IMR-90 (cell line): ENCODE results near the gene CFAP61. TPM values are rescaled to one million over a fixed set of nuclear protein-coding genes. Genes with fewer than 3 reads are reported as not detected.

Source experiments
- ATAC-seq: fragments of 200-7000 bp; cut with Tn5 transposase; 2 replicates; pipeline ENCODE4 v1.9.1; 2020; ENCODE audit warnings: low read depth, mild to moderate bottlenecking, moderate library complexity
- BruUV-seq: library from RNA; stranded (reverse); fragments of 400-500 nt; replicated peaks from 2 replicates; lab custom pipeline; 2021; lab: Mats Ljungman, UMichigan
- CTCF ChIA-PET: fragments of 300-600 bp; formaldehyde crosslinking; extraction: SDS; loops from one replicate; lab custom pipeline; 2021; ENCODE audit warnings: antibody characterized with exemption; lab: Yijun Ruan, JAX
- POLR2A ChIA-PET: fragments of 300-600 bp; sonication (Branson Sonifier 250); formaldehyde crosslinking; loops from one replicate; lab custom pipeline; 2022; ENCODE audit warnings: antibody characterized with exemption; ENCODE audit not compliant: unreplicated experiment; lab: Charles Lee
- DNase-seq: peaks from one replicate; pipeline ENCODE4 v3.0.0; 2013
- H2AFZ ChIP-seq: replicated peaks from 2 replicates; pipeline ENCODE3; 2013; ENCODE audit warnings: low read length, mild to moderate bottlenecking; ENCODE audit not compliant: poor library complexity
- H2AK5ac ChIP-seq: 2 replicates; pipeline ENCODE4 v1.6.1; 2013; ENCODE audit warnings: low read depth, low read length, inconsistent platforms
- H2AK9ac ChIP-seq: replicated peaks from 2 replicates; pipeline ENCODE3; 2013; ENCODE audit warnings: mild to moderate bottlenecking, low read depth, low read length, moderate library complexity; ENCODE audit not compliant: poor library complexity
- H2BK120ac ChIP-seq: 2 replicates; pipeline ENCODE4 v1.6.1; 2013; ENCODE audit warnings: low read depth, low read length, inconsistent platforms
- H2BK15ac ChIP-seq: 3 replicates; pipeline ENCODE4 v1.6.1; 2013; ENCODE audit warnings: low read depth, low read length, inconsistent platforms
- H2BK20ac ChIP-seq: 2 replicates; pipeline ENCODE4 v1.6.1; 2013; ENCODE audit warnings: low read depth, mild to moderate bottlenecking, inconsistent platforms, low read length, moderate library complexity
- H2BK5ac ChIP-seq: 2 replicates; pipeline ENCODE4 v1.6.1; 2013; ENCODE audit warnings: mild to moderate bottlenecking, low read depth, low read length, inconsistent platforms; ENCODE audit not compliant: poor library complexity, severe bottlenecking
- H3K14ac ChIP-seq: replicated peaks from 2 replicates; pipeline ENCODE4 v1.6.1; 2013; ENCODE audit warnings: low read depth, low read length, inconsistent platforms
- H3K18ac ChIP-seq: 2 replicates; pipeline ENCODE4 v1.6.1; 2013; ENCODE audit warnings: low read depth, low read length, control low read depth
- H3K23ac ChIP-seq: 2 replicates; pipeline ENCODE4 v1.6.1; 2013; ENCODE audit warnings: low read depth, low read length, inconsistent platforms
- H3K27ac ChIP-seq: 2 replicates; pipeline ENCODE4 v1.5.1; 2013; ENCODE audit warnings: mild to moderate bottlenecking, control low read depth, low read length; ENCODE audit not compliant: insufficient read depth
- H3K27me3 ChIP-seq: 2 replicates; pipeline ENCODE4 v1.6.1; 2013; ENCODE audit warnings: low read length; ENCODE audit not compliant: control insufficient read depth, insufficient read depth
- H3K36me3 ChIP-seq: 2 replicates; pipeline ENCODE4 v1.6.1; 2013; ENCODE audit warnings: low read length, mixed read lengths; ENCODE audit not compliant: control insufficient read depth, insufficient read depth
- H3K4ac ChIP-seq: 2 replicates; pipeline ENCODE4 v1.6.1; 2013; ENCODE audit warnings: low read depth, low read length, inconsistent platforms
- H3K4me1 ChIP-seq: 2 replicates; pipeline ENCODE4 v1.6.1; 2013; ENCODE audit warnings: low read length, mixed read lengths; ENCODE audit not compliant: control insufficient read depth, insufficient read depth
- H3K4me2 ChIP-seq: 2 replicates; pipeline ENCODE4 v1.6.1; 2013; ENCODE audit warnings: low read depth, mild to moderate bottlenecking, control low read depth, low read length, moderate library complexity
- H3K4me3 ChIP-seq: 2 replicates; pipeline ENCODE4 v1.5.1; 2013; ENCODE audit warnings: low read depth, mild to moderate bottlenecking, control low read depth, low read length, moderate library complexity; ENCODE audit not compliant: insufficient read depth
- H3K56ac ChIP-seq: 2 replicates; pipeline ENCODE4 v1.6.1; 2013; ENCODE audit warnings: low read length, inconsistent platforms; ENCODE audit not compliant: insufficient read depth; ENCODE audit errors: extremely low read depth
- H3K79me1 ChIP-seq, 2 experiments: 2 replicates each; pipeline ENCODE4 v1.6.1; 2013; ENCODE audit warnings: low read length in 2 of 2, inconsistent platforms in 1 of 2, low read depth in 1 of 2
- H3K9ac ChIP-seq: 2 replicates; pipeline ENCODE4 v1.6.1; 2013; ENCODE audit warnings: low read depth, low read length, control low read depth
- H3K9me1 ChIP-seq: 2 replicates; pipeline ENCODE4 v1.6.1; 2013; ENCODE audit warnings: low read length, inconsistent platforms; ENCODE audit not compliant: insufficient read depth
- H3K9me3 ChIP-seq: 2 replicates; pipeline ENCODE4 v1.6.1; 2013; ENCODE audit warnings: low read length; ENCODE audit not compliant: control insufficient read depth, insufficient read depth
- H4K20me1 ChIP-seq: 2 replicates; pipeline ENCODE4 v1.6.1; 2013; ENCODE audit warnings: low read length, inconsistent platforms; ENCODE audit not compliant: insufficient read depth
- H4K5ac ChIP-seq: 2 replicates; pipeline ENCODE4 v1.6.1; 2013; ENCODE audit warnings: mild to moderate bottlenecking, low read depth, low read length, control low read depth
- H4K8ac ChIP-seq, 2 experiments: 2 replicates each; pipeline ENCODE4 v1.6.1; 2013; ENCODE audit warnings: low read depth in 2 of 2, low read length in 2 of 2, control low read depth in 1 of 2, inconsistent platforms in 1 of 2
- H4K91ac ChIP-seq: 2 replicates; pipeline ENCODE4 v1.6.1; 2013; ENCODE audit warnings: low read depth, low read length, inconsistent platforms; ENCODE audit not compliant: insufficient read depth
- BHLHE40 ChIP-seq: fragments of 150-350 bp; IDR thresholded peaks from 2 replicates; pipeline ENCODE4 v1.6.1; 2016; ENCODE audit warnings: mild to moderate bottlenecking, low read depth, low read length
- CEBPB ChIP-seq: IDR thresholded peaks from 2 replicates; pipeline ENCODE4 v1.6.1; 2012; ENCODE audit warnings: low read depth, low read length, improper control_type of control experiment
- CHD1 ChIP-seq: IDR thresholded peaks from 2 replicates; pipeline ENCODE4 v1.6.1; 2012; ENCODE audit warnings: low read depth, low read length, improper control_type of control experiment
- FOS ChIP-seq: fragments of 150-350 bp; IDR thresholded peaks from 2 replicates; pipeline ENCODE4 v1.6.1; 2016; ENCODE audit warnings: low read depth, low read length
- MAZ ChIP-seq: IDR thresholded peaks from 2 replicates; pipeline ENCODE4 v1.6.1; 2012; ENCODE audit warnings: low read depth, mild to moderate bottlenecking, low read length, improper control_type of control experiment, moderate library complexity, borderline replicate concordance
- MXI1 ChIP-seq: IDR thresholded peaks from 2 replicates; pipeline ENCODE4 v1.6.1; 2012; ENCODE audit warnings: low read depth, mild to moderate bottlenecking, low read length, moderate library complexity, borderline replicate concordance
- NFE2L2 ChIP-seq: fragments of 150-350 bp; IDR thresholded peaks from 2 replicates; pipeline ENCODE4 v1.6.1; 2016; ENCODE audit warnings: low read depth, mild to moderate bottlenecking, low read length
- POLR2A ChIP-seq: IDR thresholded peaks from 2 replicates; pipeline ENCODE4 v1.6.1; 2012; ENCODE audit warnings: mild to moderate bottlenecking, low read depth, low read length
- RAD21 ChIP-seq: IDR thresholded peaks from 2 replicates; pipeline ENCODE4 v1.6.1; 2012; ENCODE audit warnings: low read length, improper control_type of control experiment
- RCOR1 ChIP-seq: IDR thresholded peaks from 2 replicates; pipeline ENCODE4 v1.6.1; 2012; ENCODE audit warnings: mild to moderate bottlenecking, low read length, improper control_type of control experiment; ENCODE audit not compliant: insufficient replicate concordance
- SMC3 ChIP-seq: fragments of 150-350 bp; IDR thresholded peaks from 2 replicates; pipeline ENCODE4 v1.6.1; 2016; ENCODE audit warnings: low read depth, mild to moderate bottlenecking, antibody characterized with exemption, low read length, moderate library complexity
- WGBS, 2 experiments: methylation state at CpG; one replicate each; pipeline versions ENCODE4 v1.1.5 to v1.1.7; 2013; ENCODE audit warnings: missing lambda C conversion rate in 2 of 2; ENCODE audit not compliant: insufficient read length in 1 of 2; ENCODE audit errors: extremely low coverage in 2 of 2; 5-methylcytosine and 5-hydroxymethylcytosine counted together
- dilution Hi-C: fragments of 300-500 bp; cut with HindIII; formaldehyde crosslinking; loops from one replicate; pipeline ENCODE4 v1.14.3; 2018; ENCODE audit warnings: low sequenced_read_pairs; ENCODE audit not compliant: unreplicated experiment
- in situ Hi-C: fragments of 300-500 bp; cut with MboI; formaldehyde crosslinking; loops from 3 replicates; pipeline ENCODE4 v1.14.3; 2019; ENCODE audit warnings: low sequenced_read_pairs, inconsistent platforms, mixed read lengths
- intact Hi-C: fragments of 100-400 bp; cut with micrococcal nuclease; formaldehyde crosslinking; loops from 2 replicates; pipeline ENCODE4 v1.10.0; 2022
- polyA plus RNA-seq, 3 experiments: library from polyadenylated mRNA; depleted of rRNA; stranded (reverse); fragments of >200 nt; gene quantifications; 2 replicates each; pipeline ENCODE4 v1.2.3, GENCODE V29; 2012; ENCODE audit warnings: low replicate concordance in 1 of 3
- total RNA-seq: library from RNA; depleted of rRNA; stranded (reverse); fragments of >200 nt; gene quantifications from 2 replicates; pipeline ENCODE4 v1.2.3, GENCODE V29; 2012
- TF ChIP-seq, protein P1 (sequence below): conservative IDR thresholded peaks from 2 replicates; pipeline ENCODE4 v1.5.1; 2012; ENCODE audit warnings: mild to moderate bottlenecking, low read depth, low read length, improper control_type of control experiment
- TF ChIP-seq, protein P2 (sequence below): fragments of 150-350 bp; IDR thresholded peaks from 2 replicates; pipeline ENCODE4 v1.6.1; 2016; ENCODE audit warnings: low read depth, mild to moderate bottlenecking, low read length, moderate library complexity, borderline replicate concordance
- TF ChIP-seq, protein P3 (sequence below): fragments of 150-350 bp; IDR thresholded peaks from 2 replicates; pipeline ENCODE4 v1.6.1; 2017; ENCODE audit warnings: mild to moderate bottlenecking, antibody characterized with exemption, low read length, low read depth

CFAP61 gene
- total and polyA plus RNA-seq, 2 of the 4 experiments (the other 2 are of a cell fraction), result 0.07 TPM; not detected in 1

DNA sequence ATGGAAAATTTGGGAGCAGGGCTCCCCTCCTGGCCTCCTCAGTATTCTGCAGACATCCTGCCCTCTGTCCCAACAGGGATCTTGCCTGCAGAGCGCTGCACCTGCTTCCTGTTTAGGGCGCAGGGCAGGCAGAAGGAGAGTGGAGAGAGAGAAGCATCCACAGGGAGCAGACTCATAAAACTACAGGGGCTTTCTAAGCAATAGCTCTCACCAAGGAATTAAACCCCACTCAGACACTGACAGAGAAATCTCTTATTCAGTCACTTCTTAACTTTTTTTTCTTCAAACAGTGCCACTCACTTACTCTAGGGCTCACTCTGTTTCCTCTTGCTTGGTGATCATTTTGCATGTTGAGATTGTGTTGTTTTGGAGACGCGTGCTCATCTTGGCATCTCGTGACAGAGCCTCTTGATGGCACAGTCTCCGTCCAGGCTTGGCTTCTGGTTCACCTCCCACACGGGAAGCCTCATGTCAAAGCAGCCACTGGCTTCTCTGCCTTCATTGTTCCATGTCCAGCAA, 162.5 kb downstream of the CFAP61 start:
- Histone ChIP-seq H2AK9ac (no peak overlapping the region), H2BK15ac (no peak overlapping the region), H3K27me3 (no peaks in the 10 kb centered on the region; the same call in 1 of the 2 replicates), H2AK5ac (no peak overlapping the region), H3K14ac (no peak overlapping the region), H2BK5ac (no peak overlapping the region), H3K9me1 (no peaks in the 10 kb centered on the region), H3K56ac (no peak overlapping the region), H4K8ac (no peak overlapping the region), H2AFZ (no peak overlapping the region), H4K5ac (no peak overlapping the region), H3K4me2 (no peak overlapping the region), H3K9ac (no peak overlapping the region), H4K20me1 (no peaks in the 10 kb centered on the region; the same call in 1 of the 2 replicates), H3K4ac (no peak overlapping the region), H3K23ac (no peak overlapping the region), H2BK20ac (no peak overlapping the region), H3K27ac (no peak overlapping the region), H3K4me3 (no peak overlapping the region), H3K79me1 (no peaks in the 10 kb centered on the region), H3K36me3 (no peaks in the 10 kb centered on the region), H2BK120ac (no peak overlapping the region), H3K18ac (no peak overlapping the region), H4K91ac (no peak overlapping the region), H3K9me3 (no peaks in the 10 kb centered on the region), H3K4me1 (no peaks in the 10 kb centered on the region)
- in situ Hi-C loops (no loop called here), intact Hi-C loops (no loop called here), dilution Hi-C loops (no loop called here)
- ATAC-seq (no peak), DNase-seq (no peak)
- no TSS peak for BruUV-seq
- 57% methylated on average over 4 of the region's 7 CpGs; no CpG with 5 or more reads in 1 of the 2 experiments for WGBS, 2 experiments
- ChIA-PET POLR2A (no interaction called here), CTCF (no interaction called here)
- TF ChIP-seq BHLHE40, result no peak
- no peak for TF ChIP-seq MAZ
- TF ChIP-seq SMC3, result no peak
- TF ChIP-seq, protein P1, sequence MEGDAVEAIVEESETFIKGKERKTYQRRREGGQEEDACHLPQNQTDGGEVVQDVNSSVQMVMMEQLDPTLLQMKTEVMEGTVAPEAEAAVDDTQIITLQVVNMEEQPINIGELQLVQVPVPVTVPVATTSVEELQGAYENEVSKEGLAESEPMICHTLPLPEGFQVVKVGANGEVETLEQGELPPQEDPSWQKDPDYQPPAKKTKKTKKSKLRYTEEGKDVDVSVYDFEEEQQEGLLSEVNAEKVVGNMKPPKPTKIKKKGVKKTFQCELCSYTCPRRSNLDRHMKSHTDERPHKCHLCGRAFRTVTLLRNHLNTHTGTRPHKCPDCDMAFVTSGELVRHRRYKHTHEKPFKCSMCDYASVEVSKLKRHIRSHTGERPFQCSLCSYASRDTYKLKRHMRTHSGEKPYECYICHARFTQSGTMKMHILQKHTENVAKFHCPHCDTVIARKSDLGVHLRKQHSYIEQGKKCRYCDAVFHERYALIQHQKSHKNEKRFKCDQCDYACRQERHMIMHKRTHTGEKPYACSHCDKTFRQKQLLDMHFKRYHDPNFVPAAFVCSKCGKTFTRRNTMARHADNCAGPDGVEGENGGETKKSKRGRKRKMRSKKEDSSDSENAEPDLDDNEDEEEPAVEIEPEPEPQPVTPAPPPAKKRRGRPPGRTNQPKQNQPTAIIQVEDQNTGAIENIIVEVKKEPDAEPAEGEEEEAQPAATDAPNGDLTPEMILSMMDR, result no peak
- TF ChIP-seq CHD1, result no peak
- TF ChIP-seq, protein P2, sequence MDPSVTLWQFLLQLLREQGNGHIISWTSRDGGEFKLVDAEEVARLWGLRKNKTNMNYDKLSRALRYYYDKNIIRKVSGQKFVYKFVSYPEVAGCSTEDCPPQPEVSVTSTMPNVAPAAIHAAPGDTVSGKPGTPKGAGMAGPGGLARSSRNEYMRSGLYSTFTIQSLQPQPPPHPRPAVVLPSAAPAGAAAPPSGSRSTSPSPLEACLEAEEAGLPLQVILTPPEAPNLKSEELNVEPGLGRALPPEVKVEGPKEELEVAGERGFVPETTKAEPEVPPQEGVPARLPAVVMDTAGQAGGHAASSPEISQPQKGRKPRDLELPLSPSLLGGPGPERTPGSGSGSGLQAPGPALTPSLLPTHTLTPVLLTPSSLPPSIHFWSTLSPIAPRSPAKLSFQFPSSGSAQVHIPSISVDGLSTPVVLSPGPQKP, result no peak
- TF ChIP-seq FOS, result no peak
- TF ChIP-seq, protein P3, sequence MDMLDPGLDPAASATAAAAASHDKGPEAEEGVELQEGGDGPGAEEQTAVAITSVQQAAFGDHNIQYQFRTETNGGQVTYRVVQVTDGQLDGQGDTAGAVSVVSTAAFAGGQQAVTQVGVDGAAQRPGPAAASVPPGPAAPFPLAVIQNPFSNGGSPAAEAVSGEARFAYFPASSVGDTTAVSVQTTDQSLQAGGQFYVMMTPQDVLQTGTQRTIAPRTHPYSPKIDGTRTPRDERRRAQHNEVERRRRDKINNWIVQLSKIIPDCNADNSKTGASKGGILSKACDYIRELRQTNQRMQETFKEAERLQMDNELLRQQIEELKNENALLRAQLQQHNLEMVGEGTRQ, result no peak
- no peak for TF ChIP-seq NFE2L2
- TF ChIP-seq MXI1, result no peak
- no peak for TF ChIP-seq CEBPB
- TF ChIP-seq RAD21, result no peak
- TF ChIP-seq RCOR1, result no peak
- TF ChIP-seq POLR2A, result no peak
